HG03175 (cell line): ENCODE results near the gene PLEKHO2.
A peak's percentile ranks its signal among the peaks of the same experiment; 100 is the strongest.

ENCODE experiments used
- ATAC-seq: cut with Tn5 transposase; IDR thresholded peaks from one replicate; pipeline ENCODE4 v1.9.1; 2021; ENCODE audit warnings: mild to moderate bottlenecking, moderate library complexity; ENCODE audit not compliant: unreplicated experiment

PLEKHO2 gene

GRCh38 chr15:64825431-64826294, 16.1 kb upstream of the PLEKHO2 start, which contains the start of gene PIF1:
Gene PIF1, minus strand, starts transcription at chr15:64825647. Its CDS starts 1,312 bp downstream, at chr15:64824335.
- ATAC-seq: peak; percentile 85

GRCh38 chr15:64828985-64829384, 12.7 kb upstream of the PLEKHO2 start:
- ATAC-seq: no peak

GRCh38 chr15:64833690-64834089, 8.0 kb upstream of the PLEKHO2 start:
- ATAC-seq: no peak

- ATAC-seq: no peak
Measured at GRCh38 chr15:64836023-64836536, 5.6 kb upstream of the PLEKHO2 start.

GRCh38 chr15:64837502-64837901, 4.2 kb upstream of the PLEKHO2 start:
- no peak for ATAC-seq

- no peak for ATAC-seq
Measured at GRCh38 chr15:64841060-64841343, 713 bp upstream of the PLEKHO2 start.

- no peak for ATAC-seq
Measured at GRCh38 chr15:64842096-64842939, 603 bp downstream of the PLEKHO2 start.

GRCh38 chr15:64842986-64843561, 1.4 kb downstream of the PLEKHO2 start:
- no peak for ATAC-seq

- no peak for ATAC-seq
Measured at GRCh38 chr15:64843991-64844390, 2.3 kb downstream of the PLEKHO2 start.

- no peak for ATAC-seq
Measured at GRCh38 chr15:64844576-64845145, 2.9 kb downstream of the PLEKHO2 start.

- ATAC-seq: no peak
Measured at GRCh38 chr15:64845183-64845611, 3.5 kb downstream of the PLEKHO2 start.

GRCh38 chr15:64845831-64846595, 4.3 kb downstream of the PLEKHO2 start:
- no peak for ATAC-seq

GRCh38 chr15:64847016-64847415, 5.3 kb downstream of the PLEKHO2 start:
- ATAC-seq: no peak

GRCh38 chr15:64847448-64847847, 5.7 kb downstream of the PLEKHO2 start:
- no peak for ATAC-seq

- no peak for ATAC-seq
Measured at GRCh38 chr15:64847876-64848716, 6.4 kb downstream of the PLEKHO2 start.

- ATAC-seq: no peak
Measured at GRCh38 chr15:64850778-64851502, 9.2 kb downstream of the PLEKHO2 start.

GRCh38 chr15:64851503-64851840, 9.8 kb downstream of the PLEKHO2 start:
- no peak for ATAC-seq

GRCh38 chr15:64854041-64854440, 12.3 kb downstream of the PLEKHO2 start:
- no peak for ATAC-seq

- no peak for ATAC-seq
Measured at GRCh38 chr15:64854526-64854925, 12.8 kb downstream of the PLEKHO2 start.
